ENCODE data around the gene FRMPD3. TPM values are rescaled to one million over a fixed set of nuclear protein-coding genes. Genes with fewer than 3 reads are reported as not detected.

The FRMPD3 gene
- total and polyA plus RNA-seq, 7 donors: under 0.01 to 0.52 (median 0.14) TPM; not detected in 2

DNA sequence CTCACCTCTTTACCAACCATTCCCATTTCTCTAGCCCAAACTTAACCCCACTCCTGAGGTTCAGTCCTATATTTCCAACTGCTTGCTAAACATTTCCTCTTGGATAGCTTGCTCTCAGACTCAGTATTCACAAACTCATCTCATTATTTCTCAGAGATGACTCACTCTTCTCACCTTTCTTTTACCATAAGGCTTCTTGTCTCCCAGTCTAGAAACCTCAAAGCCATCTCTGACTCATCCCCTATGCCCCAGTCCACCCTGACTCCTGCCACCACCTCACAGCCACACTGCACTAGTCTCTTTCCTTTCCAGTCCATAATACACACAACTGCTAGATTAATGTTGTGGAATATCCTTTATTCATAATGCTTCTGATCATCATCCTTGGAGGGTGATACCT is 4.8 kb downstream of the FRMPD3 start:
- no peak for DNase-seq
- intact Hi-C loops (cut with DNase I): no loop called here
- Histone ChIP-seq H3K4me3 (no peak overlapping the region), H3K36me3 (no peaks in the 10 kb centered on the region), H3K4me1 (peaks cover 0 to 5% (median under 1%) of the 10 kb centered on the region in 4 donors), H3K9me3 (no peaks in the 10 kb centered on the region), H3K27me3 (peaks cover 0 to 14% (median 14%) of the 10 kb centered on the region in 3 donors), H3K27ac (no peak overlapping the region)
- TF ChIP-seq, protein P1, sequence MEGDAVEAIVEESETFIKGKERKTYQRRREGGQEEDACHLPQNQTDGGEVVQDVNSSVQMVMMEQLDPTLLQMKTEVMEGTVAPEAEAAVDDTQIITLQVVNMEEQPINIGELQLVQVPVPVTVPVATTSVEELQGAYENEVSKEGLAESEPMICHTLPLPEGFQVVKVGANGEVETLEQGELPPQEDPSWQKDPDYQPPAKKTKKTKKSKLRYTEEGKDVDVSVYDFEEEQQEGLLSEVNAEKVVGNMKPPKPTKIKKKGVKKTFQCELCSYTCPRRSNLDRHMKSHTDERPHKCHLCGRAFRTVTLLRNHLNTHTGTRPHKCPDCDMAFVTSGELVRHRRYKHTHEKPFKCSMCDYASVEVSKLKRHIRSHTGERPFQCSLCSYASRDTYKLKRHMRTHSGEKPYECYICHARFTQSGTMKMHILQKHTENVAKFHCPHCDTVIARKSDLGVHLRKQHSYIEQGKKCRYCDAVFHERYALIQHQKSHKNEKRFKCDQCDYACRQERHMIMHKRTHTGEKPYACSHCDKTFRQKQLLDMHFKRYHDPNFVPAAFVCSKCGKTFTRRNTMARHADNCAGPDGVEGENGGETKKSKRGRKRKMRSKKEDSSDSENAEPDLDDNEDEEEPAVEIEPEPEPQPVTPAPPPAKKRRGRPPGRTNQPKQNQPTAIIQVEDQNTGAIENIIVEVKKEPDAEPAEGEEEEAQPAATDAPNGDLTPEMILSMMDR (IDR thresholded peaks at IDR 0.05): no peak
- TF ChIP-seq EP300 (IDR thresholded peaks at IDR 0.05): no peak
- TF ChIP-seq POLR2A (IDR thresholded peaks at IDR 0.05): no peak
- TF ChIP-seq POLR2AphosphoS5 (IDR thresholded peaks at IDR 0.05): no peak

DNA sequence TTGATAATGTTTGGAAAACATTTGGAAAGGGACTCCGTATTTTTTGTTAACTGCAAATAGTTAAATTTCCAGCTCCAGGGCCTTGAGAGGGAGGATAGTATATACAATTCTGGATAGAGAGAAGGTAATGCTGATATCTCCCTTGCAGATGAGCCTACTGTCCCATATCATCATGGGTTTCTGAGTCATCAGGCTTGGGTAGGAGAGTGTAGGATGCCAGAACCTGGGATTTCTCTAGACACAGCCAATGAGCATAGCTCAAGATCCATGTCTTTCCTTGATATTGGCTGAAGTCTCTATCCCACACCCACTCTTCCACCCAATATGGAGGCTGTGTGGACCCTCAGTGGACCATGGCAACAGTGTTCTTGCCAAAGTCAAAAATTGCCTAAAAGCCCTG is 7.8 kb downstream of the FRMPD3 start:
- no peak for TF ChIP-seq EP300 (IDR thresholded peaks at IDR 0.05)
- TF ChIP-seq POLR2A (IDR thresholded peaks at IDR 0.05): no peak
- TF ChIP-seq POLR2AphosphoS5 (IDR thresholded peaks at IDR 0.05): no peak
- TF ChIP-seq, protein P1 (IDR thresholded peaks at IDR 0.05): no peak

GRCh38 chrX:107465932-107466620 is 16.6 kb downstream of the FRMPD3 start:
- intact Hi-C loops (cut with DNase I): no loop called here

More for the DNA sequence above, 7.8 kb downstream of the FRMPD3 start:
- H3K27me3 ChIP-seq: peaks cover 0 to 4% (median 0%) of the 10 kb centered on the region in 3 donors
- no peak for DNase-seq
- intact Hi-C loops (cut with DNase I): no loop called here
- 91 to 93% methylated on average over 1 of the region's 1 CpG for whole genome bisulfite sequencing, 2 donors
- H3K4me1 ChIP-seq: no peaks in the 10 kb centered on the region
- H3K36me3 ChIP-seq: no peaks in the 10 kb centered on the region
- no peaks in the 10 kb centered on the region for H3K9me3 ChIP-seq
- no peak overlapping the region for H3K27ac ChIP-seq
- no peak overlapping the region for H3K4me3 ChIP-seq

DNA sequence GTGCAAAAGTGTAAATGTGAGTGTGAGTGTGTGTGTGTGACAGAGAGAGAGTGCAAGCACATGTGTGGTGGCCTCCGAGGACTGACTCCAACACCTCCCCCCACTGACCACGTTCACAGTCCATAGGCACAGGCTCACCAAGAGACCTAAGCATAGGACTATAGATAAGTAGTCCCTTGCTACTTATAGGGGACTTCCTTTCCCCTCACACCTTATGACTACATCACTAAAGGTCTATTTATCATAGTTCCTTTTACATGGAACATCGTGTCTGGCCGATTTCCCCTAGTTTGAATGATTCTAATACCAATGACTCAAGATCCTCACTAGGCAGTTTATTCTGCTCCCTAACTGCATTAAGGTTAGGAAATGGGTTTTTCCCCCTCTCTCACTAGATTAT is 17.8 kb downstream of the FRMPD3 start:
- intact Hi-C loops (cut with DNase I): no loop called here
- H3K4me1 ChIP-seq: no peaks in the 10 kb centered on the region
- H3K27me3 ChIP-seq: no peaks in the 10 kb centered on the region
- TF ChIP-seq POLR2AphosphoS5 (IDR thresholded peaks at IDR 0.05): no peak
- no peaks in the 10 kb centered on the region for H3K36me3 ChIP-seq
- no peak overlapping the region for H3K4me3 ChIP-seq
- DNase-seq: no peak
- H3K9me3 ChIP-seq: no peaks in the 10 kb centered on the region
- no peak overlapping the region for H3K27ac ChIP-seq
- 74 to 92% methylated on average over 4 of the region's 4 CpGs for WGBS, 2 donors

More at GRCh38 chrX:107465932-107466620, 16.6 kb downstream of the FRMPD3 start:
- Histone ChIP-seq H3K27ac (no peak overlapping the region), H3K4me1 (no peaks in the 10 kb centered on the region), H3K9me3 (no peaks in the 10 kb centered on the region), H3K4me3 (no peak overlapping the region), H3K36me3 (no peaks in the 10 kb centered on the region), H3K27me3 (no peaks in the 10 kb centered on the region)
- WGBS, 2 donors: 64 to 73% methylated on average over 4 of the region's 4 CpGs
- no peak for DNase-seq
- no peak for TF ChIP-seq EP300 (IDR thresholded peaks at IDR 0.05)
- TF ChIP-seq, protein P1 (IDR thresholded peaks at IDR 0.05): no peak
- no peak for TF ChIP-seq POLR2AphosphoS5 (IDR thresholded peaks at IDR 0.05)
- TF ChIP-seq POLR2A (IDR thresholded peaks at IDR 0.05): no peak

DNA sequence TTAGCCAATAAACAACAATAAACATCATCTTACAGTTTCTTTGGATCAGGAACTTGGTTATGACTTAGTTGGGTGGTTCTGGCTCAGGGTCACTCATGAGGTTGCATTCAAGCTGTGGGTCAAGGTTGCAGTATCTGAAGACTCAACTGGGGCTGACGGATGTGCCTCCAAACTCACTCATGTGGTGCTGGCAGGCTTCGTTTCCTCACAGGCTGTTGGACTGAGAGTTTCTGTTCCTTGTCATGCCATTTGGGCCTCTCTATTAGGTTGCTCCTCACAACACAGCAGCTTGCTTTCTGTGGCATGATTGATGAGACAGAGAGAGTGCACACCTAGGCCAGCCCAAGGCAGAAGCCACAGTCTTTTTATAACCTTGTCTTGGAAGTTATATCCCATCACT is 20.7 kb downstream of the FRMPD3 start:
- no peak overlapping the region for H3K4me3 ChIP-seq
- no peaks in the 10 kb centered on the region for H3K27me3 ChIP-seq
- no peaks in the 10 kb centered on the region for H3K36me3 ChIP-seq
- H3K9me3 ChIP-seq: no peaks in the 10 kb centered on the region
- no peak overlapping the region for H3K27ac ChIP-seq
- DNase-seq: no peak
- WGBS, 2 donors: 87 to 94% methylated on average over 2 of the region's 2 CpGs
- intact Hi-C loops (cut with DNase I): no loop called here
- H3K4me1 ChIP-seq: no peaks in the 10 kb centered on the region
- TF ChIP-seq POLR2AphosphoS5 (IDR thresholded peaks at IDR 0.05) (no peak), POLR2A (IDR thresholded peaks at IDR 0.05) (no peak), EP300 (IDR thresholded peaks at IDR 0.05) (no peak)
- TF ChIP-seq, protein P1 (IDR thresholded peaks at IDR 0.05): no peak
